ENCODE results near the gene EIF3B. TPM values are rescaled to one million over a fixed set of nuclear protein-coding genes. Genes with fewer than 3 reads are reported as not detected.

Gene EIF3B
- total and polyA plus RNA-seq, 4 donors = 27.4 to 98.8 (median 60.8) TPM

- Histone ChIP-seq H3K27ac (ENCODE audit: low read depth in 1 of 2, low read length in 2 of 2) (no peak overlapping the region), H3K36me3 (ENCODE audit: control insufficient read depth in 4 of 4, insufficient read depth in 3 of 4, low read depth in 1 of 4, low read length in 3 of 4) (peaks cover 14 to 38% (median 25%) of the 10 kb centered on the region in 4 donors), H3K4me3 (ENCODE audit: low read depth in 1 of 3, low read length in 3 of 3) (no peak overlapping the region), H3K27me3 (ENCODE audit: control insufficient read depth in 4 of 4, insufficient read depth in 4 of 4, low read length in 3 of 4) (no peaks in the 10 kb centered on the region), H3K4me1 (ENCODE audit: control insufficient read depth in 4 of 4, insufficient read depth in 4 of 4, low read length in 3 of 4) (no peaks in the 10 kb centered on the region), H3K9me3 (ENCODE audit: control insufficient read depth in 4 of 4, low read length in 3 of 4) (no peaks in the 10 kb centered on the region), H3K9ac (ENCODE audit: low read depth in 1 of 2, low read length in 2 of 2) (no peak overlapping the region)
- no peak for DNase-seq (ENCODE audit: low spot score)
- TF ChIP-seq CTCF (IDR thresholded peaks at IDR 0.05; ENCODE audit: low read depth, low read length, missing input control) (no peak), REST (IDR thresholded peaks at IDR 0.05) (no peak)
- 94% methylated on average over 29 of the region's 29 CpGs for WGBS
Observed at GRCh38 chr7:2383543-2384274, 29.1 kb downstream of the EIF3B start.

- no peak overlapping the region for H3K9ac ChIP-seq (ENCODE audit: low read depth in 1 of 2, low read length in 2 of 2)
- H3K9me3 ChIP-seq (ENCODE audit: control insufficient read depth in 4 of 4, low read length in 3 of 4) = no peaks in the 10 kb centered on the region
- no peak for DNase-seq (ENCODE audit: low spot score)
- H3K4me3 ChIP-seq (ENCODE audit: low read depth in 1 of 3, low read length in 3 of 3) = no peak overlapping the region
- H3K27me3 ChIP-seq (ENCODE audit: control insufficient read depth in 4 of 4, insufficient read depth in 4 of 4, low read length in 3 of 4) = no peaks in the 10 kb centered on the region
- 91% methylated on average over 19 of the region's 19 CpGs for WGBS
- no peak overlapping the region for H3K27ac ChIP-seq (ENCODE audit: low read depth in 1 of 2, low read length in 2 of 2)
- peaks cover 5 to 30% (median 19%) of the 10 kb centered on the region in 4 donors for H3K36me3 ChIP-seq (ENCODE audit: control insufficient read depth in 4 of 4, insufficient read depth in 3 of 4, low read depth in 1 of 4, low read length in 3 of 4)
- no peaks in the 10 kb centered on the region for H3K4me1 ChIP-seq (ENCODE audit: control insufficient read depth in 4 of 4, insufficient read depth in 4 of 4, low read length in 3 of 4)
- TF ChIP-seq RAD21 (IDR thresholded peaks at IDR 0.05) (no peak), REST (IDR thresholded peaks at IDR 0.05) (no peak), ATF3 (IDR thresholded peaks at IDR 0.05) (no peak), NR2F2 (IDR thresholded peaks at IDR 0.05) (no peak), RXRA (IDR thresholded peaks at IDR 0.05) (no peak), HNF4G (IDR thresholded peaks at IDR 0.05) (no peak), FOXA1 (IDR thresholded peaks at IDR 0.05) (no peak), SP1 (IDR thresholded peaks at IDR 0.05) (no peak), CTCF (IDR thresholded peaks at IDR 0.05; ENCODE audit: low read depth, low read length, missing input control) (no peak), FOXA2 (IDR thresholded peaks at IDR 0.05) (no peak), JUND (IDR thresholded peaks at IDR 0.05) (no peak), YY1 (IDR thresholded peaks at IDR 0.05) (no peak), ZBTB33 (IDR thresholded peaks at IDR 0.05) (no peak), EGR1 (IDR thresholded peaks at IDR 0.05; ENCODE audit: low read depth in 2 of 2) (no peak), HNF4A (conservative IDR thresholded peaks at IDR 0.05) (no peak), GABPA (IDR thresholded peaks at IDR 0.05 in 1 of 2, conservative IDR thresholded peaks at IDR 0.05 in 1 of 2) (no peak)
Observed at GRCh38 chr7:2384354-2385243, 30.0 kb downstream of the EIF3B start.

All from liver (tissue), 9 donors.